ENCODE results near the gene DMRT1.

Gene DMRT1

GRCh38 chr9:917730-918129 is 76.2 kb downstream of the DMRT1 start:
- ATAC-seq (replicated peaks) (no peak), DNase-seq (no peak)
- H3K36me3 Mint-ChIP-seq (ENCODE audit: insufficient read depth) = no peaks in the 10 kb centered on the region
- H3K4me3 Mint-ChIP-seq = no peak overlapping the region
- peaks cover 15 to 17% of the 10 kb centered on the region in 2 donors for H3K27me3 Mint-ChIP-seq
- H3K27ac Mint-ChIP-seq = no peak overlapping the region
- H3K9me3 Mint-ChIP-seq = no peaks in the 10 kb centered on the region
- H3K4me1 Mint-ChIP-seq (ENCODE audit: low read depth in 2 of 2) = no peaks in the 10 kb centered on the region

GRCh38 chr9:920927-921326 is 79.4 kb downstream of the DMRT1 start:
- H3K27me3 Mint-ChIP-seq = peaks cover 9 to 17% of the 10 kb centered on the region in 2 donors
- no peaks in the 10 kb centered on the region for H3K36me3 Mint-ChIP-seq (ENCODE audit: insufficient read depth)
- no peaks in the 10 kb centered on the region for H3K4me1 Mint-ChIP-seq (ENCODE audit: low read depth in 2 of 2)
- H3K4me3 Mint-ChIP-seq = no peak overlapping the region
- ATAC-seq (replicated peaks) (no peak), DNase-seq (no peak)
- no peaks in the 10 kb centered on the region for H3K9me3 Mint-ChIP-seq
- no peak overlapping the region for H3K27ac Mint-ChIP-seq

- H3K4me1 Mint-ChIP-seq (ENCODE audit: low read depth in 2 of 2) = no peaks in the 10 kb centered on the region
- no peaks in the 10 kb centered on the region for H3K36me3 Mint-ChIP-seq (ENCODE audit: insufficient read depth)
- H3K9me3 Mint-ChIP-seq = no peaks in the 10 kb centered on the region
- H3K27me3 Mint-ChIP-seq = peaks cover 9 to 12% of the 10 kb centered on the region in 2 donors
- no peak overlapping the region for H3K27ac Mint-ChIP-seq
- DNase-seq (no peak), ATAC-seq (replicated peaks) (no peak)
- H3K4me3 Mint-ChIP-seq = no peak overlapping the region
Observed at GRCh38 chr9:922171-922570, 80.7 kb downstream of the DMRT1 start.

- Mint-ChIP-seq H3K4me1 (ENCODE audit: low read depth in 2 of 2) (no peaks in the 10 kb centered on the region), H3K27me3 (peaks cover 9 to 12% of the 10 kb centered on the region in 2 donors), H3K4me3 (no peak overlapping the region), H3K27ac (no peak overlapping the region), H3K9me3 (no peaks in the 10 kb centered on the region), H3K36me3 (ENCODE audit: insufficient read depth) (no peaks in the 10 kb centered on the region)
- DNase-seq (no peak), ATAC-seq (replicated peaks) (no peak)
Observed at GRCh38 chr9:922731-923130, 81.2 kb downstream of the DMRT1 start.

GRCh38 chr9:926976-927375 is 85.5 kb downstream of the DMRT1 start:
- Mint-ChIP-seq H3K27me3 (peaks cover 14 to 15% of the 10 kb centered on the region in 2 donors), H3K4me1 (ENCODE audit: low read depth in 2 of 2) (no peaks in the 10 kb centered on the region), H3K4me3 (no peak overlapping the region), H3K9me3 (no peaks in the 10 kb centered on the region), H3K36me3 (ENCODE audit: insufficient read depth) (no peaks in the 10 kb centered on the region), H3K27ac (no peak overlapping the region)
- ATAC-seq (replicated peaks) (no peak), DNase-seq (no peak)

GRCh38 chr9:928363-929042 is 87.0 kb downstream of the DMRT1 start:
- Mint-ChIP-seq H3K4me3 (no peak overlapping the region), H3K36me3 (ENCODE audit: insufficient read depth) (no peaks in the 10 kb centered on the region), H3K9me3 (no peaks in the 10 kb centered on the region), H3K4me1 (ENCODE audit: low read depth in 2 of 2) (no peaks in the 10 kb centered on the region), H3K27ac (no peak overlapping the region), H3K27me3 (peaks cover 17 to 20% of the 10 kb centered on the region in 2 donors)
- ATAC-seq (replicated peaks) (no peak), DNase-seq (no peak)

GRCh38 chr9:929719-930118 is 88.2 kb downstream of the DMRT1 start:
- Mint-ChIP-seq H3K4me1 (ENCODE audit: low read depth in 2 of 2) (no peaks in the 10 kb centered on the region), H3K36me3 (ENCODE audit: insufficient read depth) (no peaks in the 10 kb centered on the region), H3K27me3 (peaks cover 21 to 26% of the 10 kb centered on the region in 2 donors), H3K27ac (no peak overlapping the region), H3K9me3 (no peaks in the 10 kb centered on the region), H3K4me3 (no peak overlapping the region)
- DNase-seq = no peak
- ATAC-seq (replicated peaks) = no peak

- DNase-seq (no peak), ATAC-seq (replicated peaks) (no peak)
- Mint-ChIP-seq H3K4me1 (ENCODE audit: low read depth in 2 of 2) (no peaks in the 10 kb centered on the region), H3K9me3 (peaks cover 0 to 2% of the 10 kb centered on the region in 2 donors), H3K36me3 (ENCODE audit: insufficient read depth) (no peaks in the 10 kb centered on the region), H3K4me3 (no peak overlapping the region), H3K27me3 (peaks cover 41 to 60% of the 10 kb centered on the region in 2 donors), H3K27ac (no peak overlapping the region)
Observed at GRCh38 chr9:933356-933755, 91.9 kb downstream of the DMRT1 start.

- H3K36me3 Mint-ChIP-seq (ENCODE audit: insufficient read depth) = no peaks in the 10 kb centered on the region
- peaks cover 0 to 6% of the 10 kb centered on the region in 2 donors for H3K9me3 Mint-ChIP-seq
- peaks cover 59 to 79% of the 10 kb centered on the region in 2 donors for H3K27me3 Mint-ChIP-seq
- H3K4me1 Mint-ChIP-seq (ENCODE audit: low read depth in 2 of 2) = no peaks in the 10 kb centered on the region
- H3K4me3 Mint-ChIP-seq = no peak overlapping the region
- no peak overlapping the region for H3K27ac Mint-ChIP-seq
- no peak for DNase-seq
- ATAC-seq (replicated peaks) = no peak
Observed at GRCh38 chr9:935348-935965, 94.0 kb downstream of the DMRT1 start.

GRCh38 chr9:942805-943580 is 101.5 kb downstream of the DMRT1 start:
- H3K36me3 Mint-ChIP-seq (ENCODE audit: insufficient read depth) = no peaks in the 10 kb centered on the region
- H3K27ac Mint-ChIP-seq = no peak overlapping the region
- DNase-seq = no peak
- no peaks in the 10 kb centered on the region for H3K4me1 Mint-ChIP-seq (ENCODE audit: low read depth in 2 of 2)
- no peak overlapping the region for H3K4me3 Mint-ChIP-seq
- no peak for ATAC-seq (replicated peaks)
- peaks cover 0 to 5% of the 10 kb centered on the region in 2 donors for H3K9me3 Mint-ChIP-seq
- H3K27me3 Mint-ChIP-seq = peaks cover 59 to 69% of the 10 kb centered on the region in 2 donors

GRCh38 chr9:947985-948384 is 106.5 kb downstream of the DMRT1 start:
- H3K36me3 Mint-ChIP-seq (ENCODE audit: insufficient read depth) = no peaks in the 10 kb centered on the region
- no peak overlapping the region for H3K27ac Mint-ChIP-seq
- H3K4me3 Mint-ChIP-seq = no peak overlapping the region
- H3K27me3 Mint-ChIP-seq = peaks cover 65 to 71% of the 10 kb centered on the region in 2 donors
- no peaks in the 10 kb centered on the region for H3K4me1 Mint-ChIP-seq (ENCODE audit: low read depth in 2 of 2)
- ATAC-seq (replicated peaks) (no peak), DNase-seq (no peak)
- H3K9me3 Mint-ChIP-seq = no peaks in the 10 kb centered on the region

- ATAC-seq (replicated peaks) = no peak
- no peak for DNase-seq
- peaks cover 61 to 65% of the 10 kb centered on the region in 2 donors for H3K27me3 Mint-ChIP-seq
- H3K27ac Mint-ChIP-seq = no peak overlapping the region
- no peaks in the 10 kb centered on the region for H3K36me3 Mint-ChIP-seq (ENCODE audit: insufficient read depth)
- H3K9me3 Mint-ChIP-seq = no peaks in the 10 kb centered on the region
- H3K4me3 Mint-ChIP-seq = no peak overlapping the region
- no peaks in the 10 kb centered on the region for H3K4me1 Mint-ChIP-seq (ENCODE audit: low read depth in 2 of 2)
Observed at GRCh38 chr9:948497-948896, 107.0 kb downstream of the DMRT1 start.

- H3K27ac Mint-ChIP-seq = no peak overlapping the region
- H3K36me3 Mint-ChIP-seq (ENCODE audit: insufficient read depth) = no peaks in the 10 kb centered on the region
- ATAC-seq (replicated peaks) (no peak), DNase-seq (no peak)
- H3K9me3 Mint-ChIP-seq = no peaks in the 10 kb centered on the region
- no peak overlapping the region for H3K4me3 Mint-ChIP-seq
- peaks cover 50 to 53% of the 10 kb centered on the region in 2 donors for H3K27me3 Mint-ChIP-seq
- H3K4me1 Mint-ChIP-seq (ENCODE audit: low read depth in 2 of 2) = no peaks in the 10 kb centered on the region
Observed at GRCh38 chr9:950139-950538, 108.6 kb downstream of the DMRT1 start.

- no peaks in the 10 kb centered on the region for H3K36me3 Mint-ChIP-seq (ENCODE audit: insufficient read depth)
Observed at GRCh38 chr9:952546-952945, 111.0 kb downstream of the DMRT1 start.

More at GRCh38 chr9:952546-952945, 111.0 kb downstream of the DMRT1 start:
- DNase-seq = no peak
- H3K27ac Mint-ChIP-seq = no peak overlapping the region
- no peak overlapping the region for H3K4me3 Mint-ChIP-seq
- peaks cover 33 to 34% of the 10 kb centered on the region in 2 donors for H3K27me3 Mint-ChIP-seq
- no peaks in the 10 kb centered on the region for H3K4me1 Mint-ChIP-seq (ENCODE audit: low read depth in 2 of 2)
- H3K9me3 Mint-ChIP-seq = no peaks in the 10 kb centered on the region
- ATAC-seq (replicated peaks) = no peak
